Measurements from ENCODE around the gene ARHGAP28. TPM values are rescaled to one million over a fixed set of nuclear protein-coding genes. Genes with fewer than 3 reads are reported as not detected.

The ARHGAP28 gene
- polyA plus RNA-seq, 1 donor from 2014 or later: 9.8 TPM

GRCh38 chr18:6963452-6964097 is 234.1 kb downstream of the ARHGAP28 start:
- Histone ChIP-seq H3K36me3 (ENCODE audit: insufficient read depth, low read length) (peaks cover 11% of the 10 kb centered on the region), H3K4me2 (ENCODE audit: low read length) (no peak overlapping the region), H3K27me3 (ENCODE audit: insufficient read depth, low read depth, low read length) (no peaks in the 10 kb centered on the region), H3K79me2 (replicated peaks; ENCODE audit: insufficient read depth, low read length) (no peaks in the 10 kb centered on the region), H2AFZ (ENCODE audit: low read depth, low read length) (no peak overlapping the region), H3K9me2 (ENCODE audit: insufficient read depth, low read length) (no peaks in the 10 kb centered on the region), H3K4me3 (ENCODE audit: low read length) (no peak overlapping the region), H4K20me1 (ENCODE audit: insufficient read depth) (no peaks in the 10 kb centered on the region), H3K9me3 (ENCODE audit: low read length) (no peaks in the 10 kb centered on the region), H3F3A (ENCODE audit: insufficient read depth, low read length, poor library complexity, severe bottlenecking) (no peaks in the 10 kb centered on the region), H3K9ac (ENCODE audit: low read length) (no peak overlapping the region), H3K27ac (ENCODE audit: low read length) (no peak overlapping the region)
- TF ChIP-seq RAD21 (conservative IDR thresholded peaks at IDR 0.05) (no peak), POLR2AphosphoS5 (IDR thresholded peaks at IDR 0.05) (no peak), REST (IDR thresholded peaks at IDR 0.05; ENCODE audit: borderline replicate concordance) (no peak), MXI1 (conservative IDR thresholded peaks at IDR 0.05; ENCODE audit: poor library complexity, severe bottlenecking) (no peak), TAF1 (IDR thresholded peaks at IDR 0.05; ENCODE audit: low read depth) (no peak), EP300 (conservative IDR thresholded peaks at IDR 0.05; ENCODE audit: poor library complexity, severe bottlenecking) (no peak), SMC3 (conservative IDR thresholded peaks at IDR 0.05; ENCODE audit: poor library complexity) (no peak), CTCF (IDR thresholded peaks at IDR 0.05; ENCODE audit: poor library complexity, severe bottlenecking) (no peak), EZH2 (IDR thresholded peaks at IDR 0.05; ENCODE audit: borderline replicate concordance, insufficient read depth, low read length, poor library complexity, severe bottlenecking) (no peak)

Small RNAs within 50 kb of the gene (small RNA-seq; reads per million reads assigned to genes)
- gene RNU6-916P: 0 reads per million in 3 experiments

Measured in neural cell (in vitro differentiated cells).